ENCODE data around the gene RBMY1D. TPM values are rescaled to one million over a fixed set of nuclear protein-coding genes. Genes with fewer than 3 reads are reported as not detected.

Gene RBMY1D
- total and polyA plus RNA-seq, 10 of the 15 experiments (the other 5 are each of a cell fraction or from before 2014, with no cell fraction given), result not detected

DNA sequence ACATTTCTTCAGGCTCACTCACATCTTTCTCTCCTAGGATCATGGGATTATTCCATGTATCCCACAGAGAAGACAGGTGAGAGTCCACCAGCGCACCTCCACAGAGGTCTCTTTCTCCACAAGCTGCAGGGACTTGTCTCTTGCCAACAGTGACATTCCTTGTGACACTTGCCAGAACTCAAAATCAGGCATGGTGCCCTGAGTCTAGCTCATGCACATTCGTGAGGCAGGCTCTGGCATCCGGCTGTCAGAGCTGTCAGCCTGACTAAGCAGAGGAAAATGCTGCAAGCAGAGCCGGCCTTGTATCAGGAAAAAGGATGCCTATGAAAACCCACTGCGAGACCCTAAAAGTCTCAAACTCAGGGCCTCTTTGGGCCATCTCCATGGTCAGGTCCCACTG is 54.8 kb downstream of the RBMY1D start:
- WGBS (ENCODE audit: insufficient coverage, insufficient replicate concordance, low lambda C conversion rate, missing lambda C conversion rate), result no CpG with 5 or more reads among the region's 5 CpGs
- Histone ChIP-seq H4K20me1 (ENCODE audit: control insufficient read depth, insufficient read depth) (no peaks in the 10 kb centered on the region), H3K4me1 (ENCODE audit: control insufficient read depth, insufficient read depth, low read length) (no peaks in the 10 kb centered on the region), H3K79me2 (ENCODE audit: control insufficient read depth, insufficient read depth, low read length) (no peaks in the 10 kb centered on the region), H3K36me3 (ENCODE audit: control insufficient read depth in 2 of 2, insufficient read depth in 2 of 2, low read length in 1 of 2) (no peaks in the 10 kb centered on the region), H3K9ac (ENCODE audit: control insufficient read depth, insufficient read depth, low read length) (no peak overlapping the region), H3K4me2 (ENCODE audit: control insufficient read depth, insufficient read depth) (no peak overlapping the region), H2AFZ (ENCODE audit: control insufficient read depth, low read depth, low read length) (no peak overlapping the region), H3K27me3 (replicated peaks in 1 of 2; ENCODE audit: control insufficient read depth in 2 of 2, insufficient read depth in 2 of 2, low read length in 1 of 2) (no peaks in the 10 kb centered on the region), H3K27ac (ENCODE audit: control insufficient read depth, insufficient read depth) (no peak overlapping the region), H3K4me3 (no peak overlapping the region), H3K9me3 (replicated peaks; ENCODE audit: control insufficient read depth, insufficient read depth, low read length) (no peaks in the 10 kb centered on the region)
- in situ Hi-C loops (cut with MboI) (no loop called here), intact Hi-C loops (cut with micrococcal nuclease; ENCODE audit: unreplicated experiment) (no loop called here)
- SMC1A ChIA-PET (ENCODE audit: uncharacterized antibody, unreplicated experiment), result no interaction called here
- RAD21 ChIA-PET (ENCODE audit: unreplicated experiment), result no interaction called here
- no TSS peak for BruUV-seq (replicated peaks)
- no peak for FAIRE-seq
- CTCF ChIA-PET, result no interaction called here
- TF ChIP-seq, protein P1, sequence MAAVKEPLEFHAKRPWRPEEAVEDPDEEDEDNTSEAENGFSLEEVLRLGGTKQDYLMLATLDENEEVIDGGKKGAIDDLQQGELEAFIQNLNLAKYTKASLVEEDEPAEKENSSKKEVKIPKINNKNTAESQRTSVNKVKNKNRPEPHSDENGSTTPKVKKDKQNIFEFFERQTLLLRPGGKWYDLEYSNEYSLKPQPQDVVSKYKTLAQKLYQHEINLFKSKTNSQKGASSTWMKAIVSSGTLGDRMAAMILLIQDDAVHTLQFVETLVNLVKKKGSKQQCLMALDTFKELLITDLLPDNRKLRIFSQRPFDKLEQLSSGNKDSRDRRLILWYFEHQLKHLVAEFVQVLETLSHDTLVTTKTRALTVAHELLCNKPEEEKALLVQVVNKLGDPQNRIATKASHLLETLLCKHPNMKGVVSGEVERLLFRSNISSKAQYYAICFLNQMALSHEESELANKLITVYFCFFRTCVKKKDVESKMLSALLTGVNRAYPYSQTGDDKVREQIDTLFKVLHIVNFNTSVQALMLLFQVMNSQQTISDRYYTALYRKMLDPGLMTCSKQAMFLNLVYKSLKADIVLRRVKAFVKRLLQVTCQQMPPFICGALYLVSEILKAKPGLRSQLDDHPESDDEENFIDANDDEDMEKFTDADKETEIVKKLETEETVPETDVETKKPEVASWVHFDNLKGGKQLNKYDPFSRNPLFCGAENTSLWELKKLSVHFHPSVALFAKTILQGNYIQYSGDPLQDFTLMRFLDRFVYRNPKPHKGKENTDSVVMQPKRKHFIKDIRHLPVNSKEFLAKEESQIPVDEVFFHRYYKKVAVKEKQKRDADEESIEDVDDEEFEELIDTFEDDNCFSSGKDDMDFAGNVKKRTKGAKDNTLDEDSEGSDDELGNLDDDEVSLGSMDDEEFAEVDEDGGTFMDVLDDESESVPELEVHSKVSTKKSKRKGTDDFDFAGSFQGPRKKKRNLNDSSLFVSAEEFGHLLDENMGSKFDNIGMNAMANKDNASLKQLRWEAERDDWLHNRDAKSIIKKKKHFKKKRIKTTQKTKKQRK (IDR thresholded peaks at IDR 0.05; ENCODE audit: low read depth, low read length), result no peak
- TF ChIP-seq ZNF274 (IDR thresholded peaks at IDR 0.05; ENCODE audit: insufficient read depth, insufficient read length) (no peak), MYC (IDR thresholded peaks at IDR 0.05; ENCODE audit: insufficient read depth, insufficient read length, insufficient replicate concordance, low read length, severe bottlenecking) (no peak), SREBF2 (IDR thresholded peaks at IDR 0.05; ENCODE audit: low read length) (no peak), POLR2AphosphoS2 (IDR thresholded peaks at IDR 0.05; ENCODE audit: low read depth, low read length) (no peak), ZNF24 (IDR thresholded peaks at IDR 0.05) (no peak), MAX (IDR thresholded peaks at IDR 0.05; ENCODE audit: low read depth, low read length) (no peak), ZSCAN29 (IDR thresholded peaks at IDR 0.05) (no peak), RCOR1 (conservative IDR thresholded peaks at IDR 0.05; ENCODE audit: low read depth, low read length) (no peak), BCL11A (IDR thresholded peaks at IDR 0.05; ENCODE audit: low read depth, low read length) (no peak)
- TF ChIP-seq, protein P2, sequence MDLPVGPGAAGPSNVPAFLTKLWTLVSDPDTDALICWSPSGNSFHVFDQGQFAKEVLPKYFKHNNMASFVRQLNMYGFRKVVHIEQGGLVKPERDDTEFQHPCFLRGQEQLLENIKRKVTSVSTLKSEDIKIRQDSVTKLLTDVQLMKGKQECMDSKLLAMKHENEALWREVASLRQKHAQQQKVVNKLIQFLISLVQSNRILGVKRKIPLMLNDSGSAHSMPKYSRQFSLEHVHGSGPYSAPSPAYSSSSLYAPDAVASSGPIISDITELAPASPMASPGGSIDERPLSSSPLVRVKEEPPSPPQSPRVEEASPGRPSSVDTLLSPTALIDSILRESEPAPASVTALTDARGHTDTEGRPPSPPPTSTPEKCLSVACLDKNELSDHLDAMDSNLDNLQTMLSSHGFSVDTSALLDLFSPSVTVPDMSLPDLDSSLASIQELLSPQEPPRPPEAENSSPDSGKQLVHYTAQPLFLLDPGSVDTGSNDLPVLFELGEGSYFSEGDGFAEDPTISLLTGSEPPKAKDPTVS (IDR thresholded peaks at IDR 0.05; ENCODE audit: low read depth, low read length), result no peak
- DNase-seq (ENCODE audit: low read depth, low spot score), result no peak
- ATAC-seq, result no peak
- POLR2A ChIA-PET, result no interaction called here

Measured in GM12878 (cell line).